Omental fat pad (tissue), 4 donors: ENCODE results near the gene TNIP1. TPM values are rescaled to one million over a fixed set of nuclear protein-coding genes. Genes with fewer than 3 reads are reported as not detected.

Experiments used
- ATAC-seq: fragments of 150-250 bp; one replicate; pipeline ENCODE4 v1.9.1; 2016; ENCODE audit warnings: mild to moderate bottlenecking, moderate library complexity; ENCODE audit not compliant: low FRiP score
- DNase-seq: peaks from one replicate; pipeline ENCODE4 v3.0.0-alpha.2; 2019; ENCODE audit warnings: low spot score
- CTCF ChIP-seq, 3 donors: fragments of 450-650 bp; IDR thresholded peaks; one replicate each; pipeline ENCODE4 v1.5.1; 2016 to 2017; ENCODE audit warnings: antibody characterized with exemption in 3 of 3, mild to moderate bottlenecking in 3 of 3, moderate library complexity in 2 of 3
- total RNA-seq, 4 donors: library from RNA; depleted of rRNA; stranded (reverse); fragments of >200 nt; gene quantifications; one replicate each; pipeline ENCODE4 v1.1.0, GENCODE V29; 2016

Gene TNIP1
- total RNA-seq, 4 donors from 2014 or later = 96.7 to 189 (median 149) TPM

- DNase-seq (no peak), ATAC-seq (no peak)
- no peak for TF ChIP-seq CTCF (IDR thresholded peaks at IDR 0.05)
Measured at GRCh38 chr5:151041577-151042268, 39.1 kb downstream of the TNIP1 start.

GRCh38 chr5:151040211-151040747, 40.6 kb downstream of the TNIP1 start:
- DNase-seq (no peak), ATAC-seq (peak; percentile 33)
- TF ChIP-seq CTCF (IDR thresholded peaks at IDR 0.05) = no peak

GRCh38 chr5:151039665-151040064, 41.2 kb downstream of the TNIP1 start:
- no peak for TF ChIP-seq CTCF (IDR thresholded peaks at IDR 0.05)
- DNase-seq (no peak), ATAC-seq (no peak)

- DNase-seq (no peak), ATAC-seq (peak; percentile 12)
- no peak for TF ChIP-seq CTCF (IDR thresholded peaks at IDR 0.05)
Measured at GRCh38 chr5:151038801-151039238, 42.0 kb downstream of the TNIP1 start.

GRCh38 chr5:151038412-151038745, 42.5 kb downstream of the TNIP1 start:
- no peak for DNase-seq
- ATAC-seq = no peak
- TF ChIP-seq CTCF (IDR thresholded peaks at IDR 0.05) = no peak

- ATAC-seq = peak; percentile 48
- no peak for TF ChIP-seq CTCF (IDR thresholded peaks at IDR 0.05)
- DNase-seq = no peak
Measured at GRCh38 chr5:151037561-151038411, 43.0 kb downstream of the TNIP1 start.
